IPS-15b (cell line): ENCODE measurements around the gene ZNF37A.

ENCODE experiments used
- H3K27me3 ChIP-seq: one replicate; pipeline ENCODE4 v1.6.1; 2013; ENCODE audit warnings: low read length; ENCODE audit not compliant: control insufficient read depth, insufficient read depth
- H3K36me3 ChIP-seq: one replicate; pipeline ENCODE4 v1.6.1; 2013; ENCODE audit warnings: low read length; ENCODE audit not compliant: control insufficient read depth, insufficient read depth
- H3K4me1 ChIP-seq: one replicate; pipeline ENCODE4 v1.6.1; 2013; ENCODE audit warnings: mild to moderate bottlenecking, low read length; ENCODE audit not compliant: control insufficient read depth, insufficient read depth
- H3K4me3 ChIP-seq: one replicate; pipeline ENCODE4 v1.5.1; 2013; ENCODE audit warnings: low read depth, low read length
- H3K9ac ChIP-seq: one replicate; pipeline ENCODE4 v1.6.1; 2013; ENCODE audit warnings: low read depth, mild to moderate bottlenecking, low read length
- H3K9me3 ChIP-seq: one replicate; pipeline ENCODE4 v1.6.1; 2013; ENCODE audit warnings: mild to moderate bottlenecking, low read length; ENCODE audit not compliant: control insufficient read depth, insufficient read depth

Gene ZNF37A

GRCh38 chr10:38156416-38157269 is 62.5 kb downstream of the ZNF37A start:
- Histone ChIP-seq H3K9me3 (peaks cover 5% of the 10 kb centered on the region), H3K9ac (no peak overlapping the region), H3K36me3 (no peaks in the 10 kb centered on the region), H3K4me3 (no peak overlapping the region), H3K4me1 (no peaks in the 10 kb centered on the region), H3K27me3 (no peaks in the 10 kb centered on the region)

GRCh38 chr10:38157270-38157685 is 63.1 kb downstream of the ZNF37A start:
- Histone ChIP-seq H3K9me3 (peaks cover 5% of the 10 kb centered on the region), H3K36me3 (no peaks in the 10 kb centered on the region), H3K4me1 (no peaks in the 10 kb centered on the region), H3K9ac (no peak overlapping the region), H3K4me3 (no peak overlapping the region), H3K27me3 (no peaks in the 10 kb centered on the region)

DNA sequence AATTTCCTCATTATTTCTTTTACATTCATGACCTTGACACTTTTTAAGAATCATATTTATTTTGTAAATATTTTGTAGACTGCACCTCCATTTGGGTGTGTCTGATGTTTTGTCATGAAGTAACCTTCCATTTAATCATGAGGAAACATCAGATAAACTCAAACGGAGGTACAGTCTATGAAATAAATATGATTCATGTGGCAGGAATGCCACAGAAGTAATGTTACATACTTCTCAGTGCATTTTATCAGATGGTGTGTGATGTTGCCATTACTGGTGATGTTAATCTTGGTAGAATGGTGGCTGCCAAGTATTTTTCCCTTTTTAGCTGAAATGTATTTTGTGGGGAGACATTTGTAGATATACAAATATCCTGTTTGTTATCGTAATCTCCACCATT is 64.9 kb downstream of the ZNF37A start:
- Histone ChIP-seq H3K36me3 (no peaks in the 10 kb centered on the region), H3K4me3 (no peak overlapping the region), H3K9ac (no peak overlapping the region), H3K4me1 (no peaks in the 10 kb centered on the region), H3K9me3 (peaks cover 2% of the 10 kb centered on the region), H3K27me3 (no peaks in the 10 kb centered on the region)

GRCh38 chr10:38163617-38164016 is 69.5 kb downstream of the ZNF37A start:
- no peak overlapping the region for H3K9ac ChIP-seq
- peaks cover 8% of the 10 kb centered on the region for H3K9me3 ChIP-seq
- H3K36me3 ChIP-seq: no peaks in the 10 kb centered on the region
- H3K27me3 ChIP-seq: no peaks in the 10 kb centered on the region
- H3K4me3 ChIP-seq: no peak overlapping the region
- H3K4me1 ChIP-seq: no peaks in the 10 kb centered on the region

GRCh38 chr10:38174336-38174735 is 80.2 kb downstream of the ZNF37A start:
- Histone ChIP-seq H3K9me3 (peaks cover 24% of the 10 kb centered on the region), H3K4me3 (no peak overlapping the region), H3K36me3 (no peaks in the 10 kb centered on the region), H3K9ac (no peak overlapping the region), H3K4me1 (no peaks in the 10 kb centered on the region), H3K27me3 (no peaks in the 10 kb centered on the region)

GRCh38 chr10:38184477-38184876 is 90.3 kb downstream of the ZNF37A start:
- no peaks in the 10 kb centered on the region for H3K4me1 ChIP-seq
- no peak overlapping the region for H3K4me3 ChIP-seq
- H3K9me3 ChIP-seq: peaks cover 3% of the 10 kb centered on the region

More at GRCh38 chr10:38184477-38184876, 90.3 kb downstream of the ZNF37A start:
- H3K27me3 ChIP-seq: no peaks in the 10 kb centered on the region
- no peak overlapping the region for H3K9ac ChIP-seq
- no peaks in the 10 kb centered on the region for H3K36me3 ChIP-seq
